ENCODE data around the gene LRPAP1. TPM values are rescaled to one million over a fixed set of nuclear protein-coding genes. Genes with fewer than 3 reads are reported as not detected.

LRPAP1 gene
- total and polyA plus RNA-seq, 2 experiments from 2014 or later: 63.0 to 82.5 TPM

- Histone ChIP-seq H3K4me1 (ENCODE audit: insufficient read depth) (no peaks in the 10 kb centered on the region; the same call in 1 of the 2 replicates), H3K27me3 (ENCODE audit: insufficient read depth) (peaks cover 42% of the 10 kb centered on the region), H3F3A (replicated peaks; ENCODE audit: low read depth) (no peaks in the 10 kb centered on the region), H3K27ac (ENCODE audit: low read depth) (no peak overlapping the region), H4K20me1 (replicated peaks; ENCODE audit: insufficient read depth) (no peaks in the 10 kb centered on the region), H3K4me2 (0 out of 2 replicates have a peak overlapping the region, but pooled peaks have one; percentile 67), H3K36me3 (ENCODE audit: insufficient read depth) (no peaks in the 10 kb centered on the region), H3K79me2 (replicated peaks; ENCODE audit: insufficient read depth) (no peaks in the 10 kb centered on the region), H2AFZ (no peak overlapping the region), H3K4me3 (no peak overlapping the region), H3K9me2 (ENCODE audit: insufficient read depth) (no peaks in the 10 kb centered on the region)
- Mint-ChIP-seq H3K27me3 (ENCODE audit: insufficient read depth, low read depth, poor library complexity) (peaks cover 58% of the 10 kb centered on the region), H3K36me3 (ENCODE audit: low read depth) (no peaks in the 10 kb centered on the region), H3K4me1 (no peaks in the 10 kb centered on the region; the same call in 2 of the 3 replicates), H3K9me3 (peaks cover 4% of the 10 kb centered on the region; the same call in 2 of the 3 replicates), H3K4me3 (peak overlapping the region; percentile 54; the same call in 2 of the 3 replicates), H3K27ac (no peak overlapping the region)
- ATAC-seq: peak; percentile 4
- no peak for DNase-seq (ENCODE audit: low spot score)
- no peak for TF ChIP-seq EZH2 (IDR thresholded peaks at IDR 0.05; ENCODE audit: low read depth, unreplicated experiment)
- TF ChIP-seq STAT1 (IDR thresholded peaks at IDR 0.05; ENCODE audit: unreplicated experiment): no peak
- TF ChIP-seq ZNF114 (CRISPR knock-in tag; IDR thresholded peaks at IDR 0.05): no peak
- TF ChIP-seq EZH2phosphoT487 (IDR thresholded peaks at IDR 0.05; ENCODE audit: unreplicated experiment): no peak
- TF ChIP-seq CREB1 (CRISPR knock-in tag; IDR thresholded peaks at IDR 0.05; ENCODE audit: low read depth): no peak
- TF ChIP-seq JUNB (IDR thresholded peaks at IDR 0.05; ENCODE audit: unreplicated experiment): no peak
- TF ChIP-seq NANOG (IDR thresholded peaks at IDR 0.05; ENCODE audit: borderline replicate concordance): no peak
- TF ChIP-seq ZNF462 (CRISPR knock-in tag; IDR thresholded peaks at IDR 0.05): no peak
- TF ChIP-seq CTCF (conservative IDR thresholded peaks at IDR 0.05; ENCODE audit: low read depth in 2 of 2): no peak
- no peak for TF ChIP-seq ZNF331 (CRISPR knock-in tag; IDR thresholded peaks at IDR 0.05; ENCODE audit: low read depth)
- TF ChIP-seq REST (IDR thresholded peaks at IDR 0.05; ENCODE audit: unreplicated experiment): no peak
- no peak for TF ChIP-seq POLR2AphosphoS5 (IDR thresholded peaks at IDR 0.05; ENCODE audit: low read depth)
These were observed 69.9 kb downstream of the LRPAP1 start for GRCh38 chr4:3462321-3462789.
